ENCODE data around the gene ZNF69. TPM values are rescaled to one million over a fixed set of nuclear protein-coding genes. Genes with fewer than 3 reads are reported as not detected.
"Not testable (repeated sequence)": the region's sequence is repeated elsewhere in the genome, so short reads cannot be mapped to it uniquely, and the experiment has no call there.

The ZNF69 gene
- total RNA-seq = 0.85 TPM

DNA sequence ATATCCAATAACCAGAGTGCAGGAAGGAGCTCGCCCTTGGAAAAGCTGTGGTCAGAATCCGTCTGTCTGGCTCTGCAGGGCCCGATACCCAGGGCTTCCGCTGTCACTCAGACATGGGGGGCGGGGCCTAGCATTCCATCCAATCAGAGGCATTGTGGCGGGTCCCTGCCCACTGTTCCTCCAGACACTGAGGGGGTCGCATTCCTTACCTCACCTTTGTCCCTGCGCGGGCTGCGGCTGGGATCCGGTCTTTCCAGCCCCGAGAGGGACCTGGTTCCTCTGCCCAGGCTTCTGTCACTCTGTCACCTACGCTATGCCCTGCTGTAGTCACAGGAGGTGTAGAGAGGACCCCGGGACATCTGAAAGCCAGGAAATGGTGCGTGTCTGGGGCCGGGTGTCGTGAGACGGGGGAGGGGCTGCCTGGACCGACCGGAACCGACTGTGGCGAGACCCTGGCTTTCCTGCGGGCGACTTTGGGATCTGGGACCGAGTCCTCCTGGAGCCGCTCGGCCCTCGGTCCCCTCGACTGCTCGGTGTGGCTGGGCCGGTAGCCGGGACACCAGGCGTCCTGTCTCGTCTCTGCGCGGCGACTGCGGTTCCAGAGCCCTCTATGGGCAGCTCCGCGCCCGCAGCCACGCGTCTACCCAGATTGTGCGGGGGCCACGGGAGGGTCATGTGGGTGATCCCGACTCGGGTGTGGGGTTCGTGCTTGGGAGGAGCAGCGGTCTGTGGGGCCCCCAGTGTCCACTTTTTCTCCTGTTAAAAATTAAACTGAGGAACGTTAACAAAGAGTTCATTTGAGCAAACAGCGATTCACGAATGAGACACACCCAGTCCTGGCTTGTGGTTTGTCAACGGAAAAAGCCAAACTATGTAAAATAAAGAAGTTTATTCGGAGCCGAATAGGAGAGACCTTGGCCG is at the start of gene ZNF69:
Gene ZNF69 (plus strand): TSS at position 172 of the 921 bp plus-strand sequence. CDS start 142 bp downstream, at position 314.
- Histone ChIP-seq H3K36me3 (no peaks in the 10 kb centered on the region), H3K27ac (peak within 1 kb of the TSS; percentile 88 to 91), H3K4me1 (peaks cover 0 to 7% of the 10 kb centered on the region in 2 donors), H3K27me3 (no peaks in the 10 kb centered on the region), H3K9me3 (no peaks in the 10 kb centered on the region), H3K4me3 (peak within 1 kb of the TSS; percentile 72 to 80)
- peak in 1 of 3 experiments; percentile 40 for TF ChIP-seq CTCF (IDR thresholded peaks at IDR 0.05)
- peak; percentile 59 to 92 for DNase-seq (ENCODE audit: low spot score in 2 of 2)
- intact Hi-C loops (cut with DNase I) = loop anchor here (2.0 to 5.0 kb wide), 2 partner anchors 37 to 91 kb away; partner anchors contain the start of genes ZNF491 and ZNF700

GRCh38 chr19:11843722-11844121 is 43.9 kb upstream of the ZNF69 start:
- Histone ChIP-seq H3K36me3 (no peaks in the 10 kb centered on the region), H3K4me1 (peaks cover 2 to 3% of the 10 kb centered on the region in 2 donors), H3K4me3 (no peak overlapping the region), H3K27me3 (no peaks in the 10 kb centered on the region), H3K9me3 (peaks cover 4% of the 10 kb centered on the region in 2 donors), H3K27ac (no peak overlapping the region)
- intact Hi-C loops (cut with DNase I) = no loop called here
- no peak for DNase-seq (ENCODE audit: low spot score in 2 of 2)
- no peak for TF ChIP-seq CTCF (IDR thresholded peaks at IDR 0.05)

DNA sequence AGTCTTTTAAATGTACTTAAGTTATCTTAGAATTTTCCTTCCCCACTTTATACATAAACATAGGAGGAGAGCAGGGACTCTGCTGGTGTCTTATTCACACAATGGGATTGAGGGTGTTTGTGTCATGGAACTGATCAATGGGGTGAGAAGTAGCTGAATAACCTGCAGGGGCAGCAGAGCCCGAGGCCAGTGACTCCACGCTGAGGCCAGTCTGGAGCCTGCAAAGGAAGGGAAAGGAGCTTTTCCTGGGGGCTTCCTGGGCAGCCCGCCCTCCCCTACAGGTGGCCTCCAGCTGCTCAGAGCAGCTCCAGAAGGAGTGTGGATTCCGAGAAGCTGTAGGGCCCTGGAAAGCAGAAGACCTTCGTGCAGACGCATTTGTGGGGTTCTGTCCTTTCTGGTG is 40.0 kb upstream of the ZNF69 start:
- not testable (repeated sequence) for H3K27ac ChIP-seq; H3K9me3 ChIP-seq; H3K36me3 ChIP-seq; H3K4me3 ChIP-seq; H3K4me1 ChIP-seq; H3K27me3 ChIP-seq; DNase-seq (ENCODE audit: low spot score in 2 of 2)
- intact Hi-C loops (cut with DNase I) = loop anchor here (1.0 to 5.0 kb wide), 2 partner anchors 35 to 109 kb away; partner anchors contain the start of genes ZNF440 and ZNF823

- H3K4me1 ChIP-seq = peaks cover 2 to 3% of the 10 kb centered on the region in 2 donors
These were observed 39.4 kb upstream of the ZNF69 start for GRCh38 chr19:11848200-11848593.

GRCh38 chr19:11848594-11849469 is 38.8 kb upstream of the ZNF69 start, which contains the start of gene ZNF439:
Gene ZNF439 (plus strand): TSS chr19:11848726. CDS start chr19:11848868, 142 bp downstream.
- no peak for TF ChIP-seq CTCF (IDR thresholded peaks at IDR 0.05)
- H3K36me3 ChIP-seq = peaks cover 5 to 6% of the 10 kb centered on the region in 2 donors
- H3K4me3 ChIP-seq = peak within 1 kb of the TSS; percentile 63 to 89
- H3K9me3 ChIP-seq = peaks cover 0 to 14% of the 10 kb centered on the region in 2 donors
- peak; percentile 71 to 93 for DNase-seq (ENCODE audit: low spot score in 2 of 2)
- intact Hi-C loops (cut with DNase I) = loop anchor here (1.0 to 5.0 kb wide), 2 partner anchors 37 to 111 kb away; partner anchors contain the start of genes ZNF440 and ZNF823
- peak within 1 kb of the TSS; percentile 53 to 62 for H3K27ac ChIP-seq
- peaks cover 2 to 3% of the 10 kb centered on the region in 2 donors for H3K4me1 ChIP-seq
- no peaks in the 10 kb centered on the region for H3K27me3 ChIP-seq

More at GRCh38 chr19:11848200-11848593, 39.4 kb upstream of the ZNF69 start:
- DNase-seq (ENCODE audit: low spot score in 2 of 2) = no peak
- no peak for TF ChIP-seq CTCF (IDR thresholded peaks at IDR 0.05)
- peak overlapping the region; percentile 63 to 89 for H3K4me3 ChIP-seq
- peaks cover 0 to 9% of the 10 kb centered on the region in 2 donors for H3K9me3 ChIP-seq
- intact Hi-C loops (cut with DNase I) = loop anchor here (1.0 to 5.0 kb wide), 2 partner anchors 36 to 110 kb away; partner anchors contain the start of genes ZNF440 and ZNF823
- H3K27ac ChIP-seq = peak overlapping the region in 1 of 2 donors; percentile 62
- no peaks in the 10 kb centered on the region for H3K27me3 ChIP-seq
- H3K36me3 ChIP-seq = peaks cover 0 to 3% of the 10 kb centered on the region in 2 donors

GRCh38 chr19:11850289-11850688 is 37.3 kb upstream of the ZNF69 start:
- DNase-seq (ENCODE audit: low spot score in 2 of 2); H3K27ac ChIP-seq; intact Hi-C loops (cut with DNase I); H3K27me3 ChIP-seq; H3K4me3 ChIP-seq; H3K4me1 ChIP-seq: not testable (repeated sequence)
- peaks cover 6 to 10% of the 10 kb centered on the region in 2 donors for H3K36me3 ChIP-seq
- peaks cover 0 to 27% of the 10 kb centered on the region in 2 donors for H3K9me3 ChIP-seq

All from ascending aorta (tissue), 2 donors.